ENCODE results near the gene GRIK1.

Gene GRIK1

GRCh38 chr21:29711236-29711635 is 228.6 kb downstream of the GRIK1 start:
- no peak for DNase-seq

GRCh38 chr21:29710498-29710897 is 229.3 kb downstream of the GRIK1 start:
- DNase-seq, result no peak

GRCh38 chr21:29708401-29708800 is 231.4 kb downstream of the GRIK1 start:
- no peak for DNase-seq

- no peak for DNase-seq
These were observed 235.1 kb downstream of the GRIK1 start for GRCh38 chr21:29704719-29705118.

- DNase-seq, result no peak
These were observed 238.1 kb downstream of the GRIK1 start for GRCh38 chr21:29701676-29702075.

GRCh38 chr21:29697555-29698193 is 242.1 kb downstream of the GRIK1 start:
- no peak for DNase-seq

GRCh38 chr21:29696937-29697336 is 242.9 kb downstream of the GRIK1 start:
- DNase-seq, result no peak

GRCh38 chr21:29691616-29692491 is 247.9 kb downstream of the GRIK1 start:
- no peak for DNase-seq

GRCh38 chr21:29689753-29690152 is 250.0 kb downstream of the GRIK1 start:
- DNase-seq, result no peak

- DNase-seq, result no peak
These were observed 255.7 kb downstream of the GRIK1 start for GRCh38 chr21:29684106-29684505.

GRCh38 chr21:29682800-29683199 is 257.0 kb downstream of the GRIK1 start:
- DNase-seq, result no peak

GRCh38 chr21:29680273-29680672 is 259.5 kb downstream of the GRIK1 start:
- DNase-seq, result no peak

GRCh38 chr21:29678626-29679025 is 261.2 kb downstream of the GRIK1 start:
- DNase-seq, result no peak

- DNase-seq, result peak in 1 of 2 experiments; percentile 14
These were observed 262.5 kb downstream of the GRIK1 start for GRCh38 chr21:29677326-29677725.

GRCh38 chr21:29676395-29676794 is 263.4 kb downstream of the GRIK1 start:
- DNase-seq, result no peak

GRCh38 chr21:29675451-29675850 is 264.3 kb downstream of the GRIK1 start:
- peak; percentile 36 to 70 for DNase-seq

- DNase-seq, result no peak
These were observed 265.5 kb downstream of the GRIK1 start for GRCh38 chr21:29674343-29674742.

- no peak for DNase-seq
These were observed 266.6 kb downstream of the GRIK1 start for GRCh38 chr21:29673096-29673610.

- DNase-seq, result no peak
These were observed 268.1 kb downstream of the GRIK1 start for GRCh38 chr21:29671728-29672127.

- DNase-seq, result no peak
These were observed 269.6 kb downstream of the GRIK1 start for GRCh38 chr21:29670228-29670627.

- peak; percentile 54 to 80 for DNase-seq
These were observed 270.4 kb downstream of the GRIK1 start for GRCh38 chr21:29669416-29669815.

GRCh38 chr21:29667651-29668050 is 272.1 kb downstream of the GRIK1 start:
- DNase-seq, result no peak

- no peak for DNase-seq
These were observed 275.2 kb downstream of the GRIK1 start for GRCh38 chr21:29664615-29665014.

Measured in NCI-H524 (cell line).